CD4-positive, alpha-beta T cell (primary cell): ENCODE measurements around the gene SH3RF3. TPM values are rescaled to one million over a fixed set of nuclear protein-coding genes. Genes with fewer than 3 reads are reported as not detected.

ENCODE experiments used
- ATAC-seq: fragments of 200-7000 bp; cut with Tn5 transposase; one replicate; pipeline ENCODE4 v1.10.0; 2022; ENCODE audit warnings: mild to moderate bottlenecking; ENCODE audit not compliant: poor library complexity
- CTCF ChIA-PET: fragments of 350-600 bp; sonication (Branson Sonifier 250); formaldehyde crosslinking; loops from one replicate; lab custom pipeline; 2021; ENCODE audit warnings: antibody characterized with exemption, inconsistent platforms; lab: Charles Lee
- POLR2A ChIA-PET: fragments of 350-600 bp; sonication (Branson Sonifier 250); formaldehyde crosslinking; loops from one replicate; lab custom pipeline; 2021; ENCODE audit warnings: antibody characterized with exemption, inconsistent platforms; lab: Charles Lee
- DNase-seq, 14 experiments: peaks; one replicate each; pipeline ENCODE4 v3.0.0-alpha.2; 2013 to 2020; ENCODE audit warnings: mixed read lengths in 2 of 14
- H3K27ac ChIP-seq, 2 donors: one replicate each; pipeline versions ENCODE4 v1.5.1 to v1.7.0; 2013; ENCODE audit warnings: low read length in 2 of 2, low read depth in 1 of 2, mild to moderate bottlenecking in 1 of 2
- H3K27me3 ChIP-seq, 2 experiments: 1 replicate in 1 of 2; 2 replicates in 1 of 2; pipeline versions ENCODE4 v1.6.1 to v1.7.0; 2013; ENCODE audit warnings: low read length in 2 of 2, control low read depth in 1 of 2, mild to moderate bottlenecking in 1 of 2, moderate library complexity in 1 of 2; ENCODE audit not compliant: insufficient read depth in 2 of 2, control insufficient read depth in 1 of 2
- H3K36me3 ChIP-seq: one replicate; pipeline ENCODE4 v1.6.1; 2013; ENCODE audit warnings: low read length, control low read depth; ENCODE audit not compliant: insufficient read depth
- H3K4me1 ChIP-seq: one replicate; pipeline ENCODE4 v1.6.1; 2013; ENCODE audit warnings: low read length, control low read depth; ENCODE audit not compliant: insufficient read depth
- H3K4me3 ChIP-seq: one replicate; pipeline ENCODE4 v1.5.1; 2013; ENCODE audit warnings: mild to moderate bottlenecking, low read length, moderate library complexity
- H3K9me3 ChIP-seq, 2 experiments: 1 replicate in 1 of 2; 2 replicates in 1 of 2; pipeline versions ENCODE4 v1.6.1 to v1.7.0; 2013; ENCODE audit warnings: low read length in 2 of 2, mild to moderate bottlenecking in 2 of 2, control low read depth in 1 of 2, moderate library complexity in 1 of 2; ENCODE audit not compliant: control insufficient read depth in 1 of 2, insufficient read depth in 1 of 2
- H3K27ac Mint-ChIP-seq: one replicate; pipeline ENCODE4 v1.8.0; 2020; ENCODE audit warnings: mixed read lengths
- H3K27me3 Mint-ChIP-seq: one replicate; pipeline ENCODE4 v1.8.0; 2021; ENCODE audit warnings: mixed read lengths
- H3K36me3 Mint-ChIP-seq: one replicate; pipeline ENCODE4 v1.8.0; 2021; ENCODE audit warnings: low read depth, mixed read lengths
- H3K4me1 Mint-ChIP-seq: one replicate; pipeline ENCODE4 v1.8.0; 2021; ENCODE audit warnings: low read depth, mixed read lengths
- H3K4me3 Mint-ChIP-seq: one replicate; pipeline ENCODE4 v1.8.0; 2020; ENCODE audit warnings: mild to moderate bottlenecking, mixed read lengths
- H3K9me3 Mint-ChIP-seq: one replicate; pipeline ENCODE4 v1.8.0; 2020; ENCODE audit warnings: mixed read lengths
- CTCF ChIP-seq: fragments of 200-600 bp; IDR thresholded peaks from one replicate; pipeline ENCODE4 v1.8.0; 2022; ENCODE audit warnings: antibody characterized with exemption, mild to moderate bottlenecking
- intact Hi-C, 2 experiments: fragments of 100-400 bp; cut with DNase I in 1 of 2; cut with micrococcal nuclease in 1 of 2; formaldehyde crosslinking; loops; one replicate each; pipeline versions ENCODE4 v1.15.1 to v1.9.0; 2023 to 2025; cut with DNase I, micrococcal nuclease
- total RNA-seq, 174 experiments: library from RNA in 2 of 174; stranded (reverse) in 2 of 174; gene quantifications; one replicate each; pipeline ENCODE4 v1.2.3 and lab custom pipeline; 2021 to 2026

Gene SH3RF3
- total RNA-seq, 2 experiments from 2014 or later: 5.2 to 5.9 TPM

DNA sequence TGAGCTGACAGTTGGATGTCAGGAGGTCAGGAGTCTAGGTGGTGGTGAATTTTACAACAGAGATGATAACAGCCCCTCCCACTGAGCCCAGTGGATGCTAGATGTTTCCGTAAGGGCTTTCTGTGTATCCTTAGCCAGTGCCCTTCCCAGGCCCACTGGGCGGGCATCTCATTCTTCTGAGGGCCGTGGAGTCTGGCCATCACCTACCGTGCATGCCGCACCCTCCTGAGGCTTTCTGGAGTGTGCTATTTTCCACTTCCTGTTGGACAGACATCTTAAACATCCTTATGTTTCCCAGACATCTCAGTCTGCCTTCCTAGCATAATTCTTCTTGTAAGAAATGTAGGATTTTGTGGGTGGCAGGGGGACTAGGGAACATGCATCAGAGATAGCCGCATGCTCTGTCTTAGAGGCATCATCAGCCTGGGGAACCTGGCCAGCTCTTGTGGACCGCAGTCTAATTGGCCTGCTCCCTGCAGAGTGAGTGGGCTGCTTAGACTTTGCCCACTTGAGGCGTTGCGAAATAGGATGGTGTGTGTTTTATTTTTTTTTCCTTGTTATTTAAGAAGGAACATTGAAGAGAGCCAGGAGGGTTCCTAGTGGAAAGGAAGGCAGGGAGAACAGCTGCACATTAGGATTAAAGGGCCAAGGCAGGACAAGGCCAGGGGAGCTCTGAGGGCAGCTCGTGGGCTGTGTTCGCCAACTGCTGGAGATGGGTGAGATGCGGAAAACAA is 135.8 kb downstream of the SH3RF3 start:
- Histone ChIP-seq H3K36me3 (no peaks in the 10 kb centered on the region), H3K4me3 (no peak overlapping the region), H3K9me3 (no peaks in the 10 kb centered on the region), H3K27me3 (no peaks in the 10 kb centered on the region), H3K4me1 (no peaks in the 10 kb centered on the region), H3K27ac (no peak overlapping the region)
- ChIA-PET POLR2A (no interaction called here), CTCF (no interaction called here)
- no peak for TF ChIP-seq CTCF
- intact Hi-C loops: no loop called here
- Mint-ChIP-seq H3K4me3 (no peak overlapping the region), H3K27me3 (no peaks in the 10 kb centered on the region), H3K4me1 (peaks cover 12% of the 10 kb centered on the region), H3K9me3 (no peaks in the 10 kb centered on the region), H3K27ac (no peak overlapping the region), H3K36me3 (no peaks in the 10 kb centered on the region)
- ATAC-seq (no peak), DNase-seq (no peak)

GRCh38 chr2:109265369-109265768 is 136.4 kb downstream of the SH3RF3 start:
- Mint-ChIP-seq H3K27ac (no peak overlapping the region), H3K4me1 (peaks cover 8% of the 10 kb centered on the region), H3K27me3 (no peaks in the 10 kb centered on the region), H3K9me3 (no peaks in the 10 kb centered on the region), H3K4me3 (no peak overlapping the region), H3K36me3 (no peaks in the 10 kb centered on the region)
- Histone ChIP-seq H3K27ac (no peak overlapping the region), H3K9me3 (no peaks in the 10 kb centered on the region), H3K4me1 (no peaks in the 10 kb centered on the region), H3K27me3 (no peaks in the 10 kb centered on the region), H3K4me3 (no peak overlapping the region), H3K36me3 (no peaks in the 10 kb centered on the region)
- POLR2A ChIA-PET: interaction anchor here (1.1 kb wide), 1 partner anchor 48 kb away, joined by 3 read pairs; no protein-coding TSS in a partner anchor
- ATAC-seq (no peak), DNase-seq (peak in 1 of 14 experiments; percentile 25)
- CTCF ChIA-PET: no interaction called here
- intact Hi-C loops: no loop called here
- no peak for TF ChIP-seq CTCF

GRCh38 chr2:109265953-109266352 is 136.9 kb downstream of the SH3RF3 start:
- ATAC-seq (no peak), DNase-seq (no peak)
- Mint-ChIP-seq H3K27ac (no peak overlapping the region), H3K36me3 (no peaks in the 10 kb centered on the region), H3K4me1 (peaks cover 5% of the 10 kb centered on the region), H3K9me3 (no peaks in the 10 kb centered on the region), H3K4me3 (no peak overlapping the region), H3K27me3 (no peaks in the 10 kb centered on the region)
- Histone ChIP-seq H3K27me3 (no peaks in the 10 kb centered on the region), H3K27ac (no peak overlapping the region), H3K9me3 (no peaks in the 10 kb centered on the region), H3K4me1 (no peaks in the 10 kb centered on the region), H3K36me3 (no peaks in the 10 kb centered on the region), H3K4me3 (no peak overlapping the region)
- POLR2A ChIA-PET: interaction anchor here (1.1 kb wide), 1 partner anchor 48 kb away, joined by 3 read pairs; no protein-coding TSS in a partner anchor
- CTCF ChIA-PET: no interaction called here
- intact Hi-C loops: no loop called here
- no peak for TF ChIP-seq CTCF
